Mesenteric fat pad (tissue), 1 donor: ENCODE data around the gene IL18BP. TPM values are rescaled to one million over a fixed set of nuclear protein-coding genes. Genes with fewer than 3 reads are reported as not detected.

Experiments
- DNase-seq: peaks from one replicate; pipeline ENCODE4 v3.0.0-alpha.2; 2020; ENCODE audit warnings: low spot score
- total RNA-seq: library from RNA; stranded (reverse); fragmentation: NEBNext Ultra II Directional; extraction: Animal tissue kit (Norgen Biotek cat#: 25700); gene quantifications from one replicate; pipeline ENCODE4 v1.2.1, GENCODE V29; 2021
- donor health status: DM: yes; HTN: yes; CAD: no.

IL18BP gene
- total RNA-seq, 1 donor from 2014 or later = 13.1 TPM

DNA sequence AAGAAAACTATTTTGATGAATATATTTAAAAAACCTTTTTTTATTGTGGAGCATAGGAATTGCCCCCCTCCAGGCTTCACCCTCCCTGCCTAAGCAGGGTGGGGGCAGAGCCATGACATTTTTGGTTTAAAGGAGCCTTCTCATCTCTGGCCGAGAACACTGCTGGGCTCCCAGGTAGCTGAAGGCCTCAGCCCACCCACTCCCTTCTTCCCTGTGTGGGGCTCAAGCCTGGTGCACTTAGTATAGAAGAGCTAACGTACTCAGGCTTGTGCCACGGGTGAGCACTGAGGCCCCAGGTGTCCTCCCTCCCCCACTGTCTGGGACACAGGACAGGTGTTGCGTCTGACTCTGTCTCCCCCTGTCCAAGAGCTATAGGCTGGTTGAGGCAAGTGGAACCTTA is 2.2 kb upstream of the IL18BP start:
- no peak for DNase-seq

DNA sequence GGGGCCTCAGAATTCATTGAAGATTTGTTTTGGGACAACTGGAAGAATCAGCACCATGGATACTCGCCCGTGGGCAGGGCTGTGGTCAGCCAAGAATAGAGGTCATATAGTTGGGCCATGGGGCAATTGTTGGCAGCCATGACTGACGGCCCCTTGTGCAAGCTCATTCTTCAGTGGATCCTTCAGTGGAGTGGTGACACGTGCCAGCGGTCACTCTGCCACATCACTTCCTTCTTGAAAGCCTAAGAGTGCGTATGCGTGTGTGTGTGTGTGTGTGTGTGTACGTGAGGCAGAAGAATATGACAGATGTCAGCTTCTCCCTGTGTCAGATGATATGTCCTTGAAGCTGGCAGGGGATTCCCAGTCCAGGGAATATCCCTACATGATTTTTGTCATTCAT is 1.8 kb upstream of the IL18BP start:
- no peak for DNase-seq

DNA sequence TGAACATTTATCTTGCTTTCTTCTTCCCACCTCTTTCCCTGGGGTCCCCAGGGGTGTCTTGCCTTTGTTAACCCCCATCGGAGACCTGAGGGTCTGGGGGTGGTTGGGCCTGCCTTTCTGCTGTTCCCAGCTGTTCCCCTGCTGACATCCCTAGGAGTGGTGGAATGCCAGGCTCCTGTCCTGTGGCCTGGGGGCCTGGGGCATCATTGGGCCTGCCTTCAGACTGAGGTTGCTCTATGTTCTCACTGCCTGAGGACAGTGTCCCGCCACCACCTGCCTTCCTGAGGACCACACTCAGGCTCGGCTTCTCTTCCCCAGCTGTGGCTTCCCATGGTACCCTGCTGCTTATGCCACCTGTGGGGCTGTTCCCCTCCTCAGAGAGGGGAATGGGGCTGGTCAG is 1.1 kb upstream of the IL18BP start:
- no peak for DNase-seq

DNA sequence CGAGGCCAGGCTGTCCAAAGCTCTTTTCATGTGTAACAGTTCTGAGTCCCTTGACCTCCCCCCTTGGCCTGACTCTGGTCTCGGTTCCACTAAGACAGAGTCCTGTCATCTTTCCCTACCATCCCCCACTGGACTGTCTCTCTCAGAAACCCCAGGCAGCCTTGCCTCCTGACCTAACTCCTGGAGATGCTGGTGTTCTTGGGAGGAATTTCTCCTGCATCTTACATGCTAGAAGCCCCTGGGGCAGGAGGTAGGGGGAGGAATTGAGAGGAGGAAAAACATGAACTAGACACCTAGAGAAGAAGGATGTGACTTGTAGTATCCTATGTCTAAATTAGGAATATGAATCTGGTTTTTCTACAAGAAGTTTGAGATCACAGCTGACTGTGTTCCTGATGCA is 648 bp upstream of the IL18BP start:
- DNase-seq = no peak

DNA sequence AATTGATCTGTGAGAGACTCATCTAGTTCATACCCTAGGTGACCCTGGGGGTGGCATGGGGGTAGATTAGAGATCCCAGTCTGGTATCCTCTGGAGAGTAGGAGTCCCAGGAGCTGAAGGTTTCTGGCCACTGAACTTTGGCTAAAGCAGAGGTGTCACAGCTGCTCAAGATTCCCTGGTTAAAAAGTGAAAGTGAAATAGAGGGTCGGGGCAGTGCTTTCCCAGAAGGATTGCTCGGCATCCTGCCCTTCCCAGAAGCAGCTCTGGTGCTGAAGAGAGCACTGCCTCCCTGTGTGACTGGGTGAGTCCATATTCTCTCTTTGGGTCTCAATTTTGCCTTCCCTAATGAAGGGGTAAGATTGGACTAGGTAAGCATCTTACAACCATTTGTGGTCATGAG is 653 bp downstream of the IL18BP start:
- no peak for DNase-seq

DNA sequence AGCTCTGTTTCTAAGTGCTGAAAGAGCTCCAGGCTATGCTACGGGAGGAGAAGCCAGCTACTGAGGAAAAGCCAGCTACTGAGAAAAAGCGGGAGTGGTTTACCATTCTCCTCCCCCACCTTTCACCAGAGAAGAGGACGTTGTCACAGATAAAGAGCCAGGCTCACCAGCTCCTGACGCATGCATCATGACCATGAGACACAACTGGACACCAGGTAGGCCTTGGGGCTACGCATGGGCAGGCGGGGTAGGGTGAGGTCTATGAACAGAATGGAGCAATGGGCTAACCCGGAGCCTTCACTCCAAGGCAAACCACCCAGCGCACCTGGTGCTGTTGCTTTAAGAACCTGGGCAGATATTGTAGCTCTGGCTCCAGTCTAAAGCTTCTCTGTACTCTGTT is 1.1 kb downstream of the IL18BP start:
- no peak for DNase-seq

DNA sequence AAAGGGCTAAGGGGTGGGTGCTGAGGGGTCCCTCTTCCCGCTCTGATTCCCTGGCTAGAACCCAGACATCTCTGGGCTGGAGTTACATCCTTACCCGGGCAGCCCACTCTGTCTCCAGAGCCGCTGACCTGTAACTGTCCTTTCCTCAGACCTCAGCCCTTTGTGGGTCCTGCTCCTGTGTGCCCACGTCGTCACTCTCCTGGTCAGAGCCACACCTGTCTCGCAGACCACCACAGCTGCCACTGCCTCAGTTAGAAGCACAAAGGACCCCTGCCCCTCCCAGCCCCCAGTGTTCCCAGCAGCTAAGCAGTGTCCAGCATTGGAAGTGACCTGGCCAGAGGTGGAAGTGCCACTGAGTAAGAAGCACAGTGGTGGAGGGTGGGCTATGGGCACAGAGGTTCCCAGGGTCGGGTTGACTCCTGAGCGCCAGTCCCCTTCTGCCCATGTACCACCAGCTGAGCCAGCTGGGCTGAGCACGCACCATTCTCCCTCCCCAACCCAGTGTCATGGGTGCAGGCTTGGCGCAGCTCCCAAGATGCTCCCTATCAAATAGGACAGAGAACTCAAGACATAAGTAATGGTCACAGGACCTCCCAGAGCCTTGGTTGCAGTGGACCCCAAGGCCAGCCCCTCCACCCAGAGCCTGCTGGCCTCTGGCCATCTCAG is 1.6 kb downstream of the IL18BP start:
- no peak for DNase-seq

DNA sequence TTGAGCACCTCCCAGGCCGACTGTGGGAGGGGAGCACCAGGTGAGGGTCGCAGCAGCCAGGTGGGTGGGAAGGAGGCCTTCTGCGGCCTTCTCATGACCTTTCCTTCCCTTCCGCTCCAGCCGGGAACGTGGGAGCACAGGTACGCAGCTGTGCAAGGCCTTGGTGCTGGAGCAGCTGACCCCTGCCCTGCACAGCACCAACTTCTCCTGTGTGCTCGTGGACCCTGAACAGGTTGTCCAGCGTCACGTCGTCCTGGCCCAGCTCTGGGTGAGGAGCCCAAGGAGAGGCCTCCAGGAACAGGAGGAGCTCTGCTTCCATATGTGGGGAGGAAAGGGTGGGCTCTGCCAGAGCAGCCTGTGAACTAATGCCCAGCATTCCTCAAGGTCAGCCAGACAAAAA is 2.6 kb downstream of the IL18BP start:
- no peak for DNase-seq

DNA sequence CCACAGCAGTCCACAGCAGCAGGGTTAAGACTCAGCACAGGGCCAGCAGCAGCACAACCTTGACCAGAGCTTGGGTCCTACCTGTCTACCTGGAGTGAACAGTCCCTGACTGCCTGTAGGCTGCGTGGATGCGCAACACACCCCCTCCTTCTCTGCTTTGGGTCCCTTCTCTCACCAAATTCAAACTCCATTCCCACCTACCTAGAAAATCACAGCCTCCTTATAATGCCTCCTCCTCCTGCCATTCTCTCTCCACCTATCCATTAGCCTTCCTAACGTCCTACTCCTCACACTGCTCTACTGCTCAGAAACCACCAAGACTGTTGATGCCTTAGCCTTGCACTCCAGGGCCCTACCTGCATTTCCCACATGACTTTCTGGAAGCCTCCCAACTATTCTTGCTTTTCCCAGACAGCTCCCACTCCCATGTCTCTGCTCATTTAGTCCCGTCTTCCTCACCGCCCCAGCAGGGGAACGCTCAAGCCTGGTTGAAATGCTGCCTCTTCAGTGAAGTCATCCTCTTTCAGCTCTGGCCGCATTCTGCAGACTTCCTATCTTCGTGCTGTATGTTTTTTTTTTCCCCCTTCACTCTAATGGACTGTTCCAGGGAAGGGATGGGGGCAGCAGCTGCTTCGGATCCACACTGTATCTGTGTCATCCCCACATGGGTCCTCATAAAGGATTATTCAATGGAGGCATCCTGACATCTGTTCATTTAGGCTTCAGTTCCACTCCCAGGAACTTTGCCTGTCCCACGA is 3.3 kb downstream of the IL18BP start:
- no peak for DNase-seq

DNA sequence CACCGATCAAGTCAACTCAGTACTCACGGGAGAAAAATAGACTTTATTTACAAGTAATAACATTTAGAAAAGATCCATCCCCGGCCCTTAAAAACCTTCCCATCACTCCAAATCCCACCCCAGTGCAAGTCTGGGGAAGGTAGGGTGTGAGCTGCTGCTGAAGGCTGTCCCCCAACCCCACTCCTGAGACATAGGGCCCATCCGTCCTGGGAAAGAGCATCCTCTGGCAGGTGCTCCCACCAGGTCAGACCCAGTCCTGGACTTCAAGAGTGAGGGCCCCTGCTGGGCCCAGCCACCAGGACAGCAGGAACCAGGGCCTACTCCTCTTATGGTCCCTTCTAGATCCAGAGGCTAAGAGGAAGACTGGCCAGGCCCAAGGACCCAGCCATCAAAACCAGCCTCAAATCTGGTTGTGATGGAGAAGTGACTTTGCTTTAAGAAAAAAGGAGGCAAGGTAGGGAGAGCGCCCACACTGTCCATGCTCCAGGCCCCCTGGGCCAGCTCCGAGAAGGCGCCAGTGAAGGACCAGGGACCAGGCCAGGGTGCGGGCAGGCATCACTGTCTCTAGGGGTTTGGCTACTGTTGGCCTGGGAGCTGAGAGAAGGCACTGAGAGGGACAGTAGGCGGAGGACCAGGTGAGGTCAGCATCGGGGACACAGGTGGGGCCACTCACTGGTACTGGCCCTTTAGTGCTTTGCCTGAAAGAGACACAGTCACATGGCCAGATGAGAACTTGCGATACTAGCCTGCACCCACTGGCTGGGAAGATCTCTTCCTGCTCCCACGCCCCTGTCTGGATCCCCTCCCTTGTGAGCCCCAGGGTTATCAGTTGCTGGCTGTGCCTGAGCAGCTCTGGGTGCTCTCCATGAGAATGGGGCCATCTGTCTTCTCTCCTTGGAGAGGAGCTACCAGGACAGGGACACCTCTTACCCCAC is 4.4 kb downstream of the IL18BP start:
- DNase-seq = no peak

DNA sequence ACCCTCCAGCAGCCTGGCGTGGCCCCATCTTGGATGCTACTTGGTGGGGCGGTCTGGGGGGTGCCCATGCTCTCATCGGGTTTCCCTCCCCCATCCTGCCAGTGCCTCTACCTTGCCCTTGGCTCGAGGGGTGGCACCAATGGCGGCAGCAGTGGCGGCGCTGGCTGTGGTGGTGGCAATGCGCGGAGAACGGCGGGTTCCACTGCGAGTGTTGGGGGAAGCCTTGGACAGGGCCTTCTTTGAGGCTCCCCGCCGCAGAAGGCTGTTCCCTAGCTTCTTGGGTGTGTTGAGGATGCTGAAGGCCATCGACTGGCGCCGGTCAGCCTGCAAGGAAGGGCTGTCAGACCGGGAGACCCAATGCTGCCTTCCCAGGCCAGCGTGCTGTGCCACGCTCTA is 5.1 kb downstream of the IL18BP start:
- DNase-seq = no peak

DNA sequence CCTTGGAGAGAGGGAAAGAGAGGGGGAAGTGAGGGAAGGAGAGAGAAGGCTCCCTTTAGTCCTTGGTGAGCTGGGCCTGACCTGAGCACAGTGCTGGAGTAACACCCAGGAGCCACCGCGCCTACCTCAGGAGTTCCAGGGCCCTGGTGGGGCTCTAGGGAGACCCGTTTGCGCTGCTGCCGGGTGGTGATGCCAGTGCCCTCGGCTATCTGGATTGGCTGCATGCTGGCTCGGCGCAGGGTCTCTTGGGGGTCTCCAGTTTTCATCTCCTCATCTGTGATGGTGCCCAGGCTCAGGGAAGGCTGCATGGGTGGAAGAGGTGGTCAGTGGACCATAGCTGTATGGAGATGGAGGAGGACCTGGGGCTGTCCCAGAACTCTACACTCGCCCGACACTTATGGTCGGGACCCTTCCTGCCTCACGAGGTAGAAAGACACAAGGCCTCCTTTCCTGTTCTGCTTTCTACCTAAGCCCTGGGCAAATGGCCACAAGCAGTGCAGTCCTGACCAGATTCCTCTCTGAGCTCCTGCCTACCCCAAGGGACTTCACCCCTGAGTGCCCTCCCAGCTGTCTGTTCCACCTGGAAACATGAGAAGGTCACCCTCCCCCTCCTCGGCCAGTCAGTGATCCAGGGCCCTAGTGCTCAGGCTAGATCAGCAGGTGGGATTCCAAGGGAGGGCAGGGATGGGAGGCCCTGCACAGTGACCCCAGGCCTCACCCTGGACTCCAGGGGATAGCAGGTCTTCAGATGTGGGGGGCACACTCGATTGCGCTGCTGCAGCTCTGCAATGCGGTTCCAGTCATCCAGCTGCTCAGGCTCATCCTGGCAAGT is 6.0 kb downstream of the IL18BP start:
- DNase-seq = no peak

DNA sequence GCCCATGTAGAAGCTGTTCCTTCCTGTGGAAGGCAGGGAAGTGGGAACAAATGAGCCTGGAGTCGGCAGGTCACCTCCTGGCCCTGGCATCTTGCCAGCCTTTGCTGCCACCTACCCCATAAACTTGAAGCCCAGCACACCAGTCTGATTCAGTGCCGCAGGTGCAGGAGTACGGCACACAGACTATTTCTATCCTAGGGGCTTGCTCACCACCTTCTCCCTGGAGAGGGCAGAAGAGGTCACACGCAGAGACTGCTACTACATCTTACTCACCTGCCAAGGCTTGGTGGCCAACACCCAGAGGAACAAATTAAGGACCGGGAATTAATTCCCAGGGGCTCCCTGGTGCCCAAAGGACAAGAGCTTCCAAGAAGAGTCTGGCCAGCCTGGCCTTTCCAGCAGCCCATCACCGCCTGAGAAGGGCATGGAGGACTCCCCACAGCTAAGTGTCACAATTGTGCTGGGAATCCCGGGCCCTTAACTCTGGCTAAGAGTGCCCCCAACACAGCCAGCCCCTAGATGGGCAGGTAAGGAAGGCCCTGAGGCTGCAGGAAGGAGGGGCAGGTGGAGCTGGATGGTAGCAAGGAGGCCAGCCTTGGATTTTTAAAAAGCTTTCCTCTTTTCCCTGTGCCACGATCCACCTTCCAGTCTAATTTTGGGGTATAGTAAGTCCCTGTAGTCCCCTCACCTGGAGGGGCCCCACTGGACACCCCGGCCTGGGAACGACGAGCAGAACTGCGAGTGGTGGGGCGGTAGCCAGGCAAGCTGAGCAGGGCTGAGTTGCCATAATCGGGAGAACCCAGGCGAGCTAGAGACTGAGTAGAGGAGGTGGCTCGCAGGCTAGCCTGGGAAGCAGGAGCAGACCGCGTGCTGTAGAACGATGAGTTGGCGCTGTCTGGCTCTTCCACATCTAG is 6.9 kb downstream of the IL18BP start:
- no peak for DNase-seq

DNA sequence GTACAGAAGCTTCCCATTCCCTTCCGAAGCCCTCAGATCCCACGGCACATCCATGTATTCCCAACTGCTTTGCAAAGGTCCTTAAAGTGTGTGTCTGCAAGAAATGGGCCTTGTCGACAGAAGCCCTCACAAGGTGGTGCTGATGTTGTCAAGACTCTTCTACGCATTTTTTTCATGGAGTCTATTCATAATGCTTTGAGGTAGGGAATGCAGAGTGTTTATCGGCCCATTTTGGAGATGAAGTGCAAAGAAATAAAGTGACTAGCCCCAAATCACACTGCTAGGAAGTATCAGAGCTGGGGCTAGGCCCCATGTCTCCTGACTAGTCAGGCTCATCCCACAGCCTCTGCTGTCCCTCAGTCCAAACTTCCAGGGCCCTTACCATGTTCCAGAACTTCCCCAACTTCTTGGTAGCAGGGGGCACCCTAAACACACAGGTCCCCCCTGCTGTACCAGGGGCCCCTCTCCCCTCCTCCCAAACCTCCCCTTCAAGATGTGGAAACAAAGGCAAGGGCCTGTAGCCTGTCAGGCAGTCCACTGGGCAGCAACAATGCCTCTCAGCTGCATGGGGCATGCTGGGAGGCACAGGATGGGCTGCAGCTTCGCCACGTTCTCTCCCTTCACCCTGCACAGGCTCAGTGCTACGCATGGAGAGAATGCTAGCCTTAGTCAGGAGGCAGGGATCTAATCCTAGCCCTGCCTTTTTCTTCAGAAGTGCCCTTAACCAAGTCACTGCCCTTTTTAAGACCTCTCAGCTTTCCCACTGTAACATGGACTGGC is 7.8 kb downstream of the IL18BP start:
- DNase-seq = no peak

DNA sequence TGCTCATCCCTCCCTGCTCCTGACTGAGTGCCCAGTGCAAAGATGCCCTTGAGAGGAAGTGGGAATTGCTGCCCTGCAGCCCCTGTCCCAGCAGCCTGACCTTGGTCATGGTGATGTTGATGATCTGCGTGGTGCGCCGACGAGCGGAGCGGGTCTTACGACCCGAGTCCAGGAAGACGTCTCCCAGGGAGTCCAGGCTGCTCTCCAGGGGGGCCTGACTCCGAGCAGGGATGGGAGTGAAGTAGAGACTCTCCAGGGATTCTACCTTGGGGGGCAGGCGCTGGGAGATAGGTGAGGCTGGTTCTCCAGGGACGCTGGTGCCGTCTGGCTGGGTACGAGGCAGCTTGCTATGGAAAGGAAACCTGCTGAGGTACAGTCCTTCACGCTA is 8.4 kb downstream of the IL18BP start:
- DNase-seq = no peak

DNA sequence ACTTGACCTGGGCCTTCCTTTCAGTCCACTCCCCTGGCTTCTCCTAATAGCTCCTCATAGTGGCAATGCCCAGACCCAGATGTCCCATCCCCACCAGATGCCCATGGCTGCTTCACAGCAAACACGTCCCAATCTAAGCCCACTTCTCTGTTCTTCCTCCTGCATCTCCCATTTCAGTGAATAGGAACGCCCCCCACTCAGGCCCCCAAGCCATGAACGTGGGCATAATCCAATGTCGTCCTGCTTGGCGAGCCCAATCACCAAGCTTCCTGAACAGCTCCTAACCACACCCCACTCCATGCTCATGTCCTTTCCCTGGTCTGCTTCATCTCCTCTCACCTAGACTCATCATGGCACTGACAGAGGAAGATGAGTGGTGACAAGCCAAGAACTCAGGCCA is 8.9 kb downstream of the IL18BP start:
- peak; percentile 26 for DNase-seq

DNA sequence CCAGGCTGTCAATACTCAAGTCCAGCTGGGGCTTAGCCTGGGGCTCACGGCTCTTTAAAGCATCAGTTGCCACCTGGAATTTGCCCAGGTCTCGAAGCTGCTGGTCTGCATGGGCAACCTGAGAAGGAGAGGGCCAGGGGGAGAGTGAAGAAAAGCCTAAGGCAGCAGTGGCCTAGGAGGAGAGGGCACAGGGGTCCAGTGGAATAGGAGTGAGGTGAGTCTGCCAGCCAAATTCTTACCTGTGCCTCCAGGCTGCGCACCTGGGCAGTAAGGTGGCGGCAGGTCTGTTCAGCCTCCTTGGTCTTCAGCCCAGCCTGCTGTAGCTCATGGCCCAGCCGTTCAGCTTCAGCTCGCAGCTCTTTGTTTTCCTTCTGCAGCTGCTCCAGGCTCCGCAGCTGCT is 10.0 kb downstream of the IL18BP start:
- DNase-seq = no peak

DNA sequence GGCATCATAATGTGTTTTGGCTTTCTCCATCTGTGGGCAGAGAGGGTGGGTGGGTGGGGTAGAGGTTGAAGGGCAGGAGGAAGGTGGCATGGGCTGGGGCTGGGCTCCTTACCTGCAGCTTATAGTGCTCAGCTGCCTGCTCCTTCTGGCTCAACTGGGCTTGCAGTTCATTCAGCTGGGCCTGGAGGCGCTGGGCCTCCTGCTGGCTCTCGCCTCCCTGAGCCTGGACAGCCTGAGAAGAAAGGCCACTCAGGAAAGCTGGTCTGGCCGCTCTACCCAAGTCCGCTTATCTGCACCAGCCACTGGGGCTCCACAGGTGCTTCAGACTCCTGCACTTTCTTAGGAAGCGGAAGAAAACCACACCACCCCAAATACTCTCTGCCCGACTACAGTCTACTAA is 10.4 kb downstream of the IL18BP start:
- no peak for DNase-seq

DNA sequence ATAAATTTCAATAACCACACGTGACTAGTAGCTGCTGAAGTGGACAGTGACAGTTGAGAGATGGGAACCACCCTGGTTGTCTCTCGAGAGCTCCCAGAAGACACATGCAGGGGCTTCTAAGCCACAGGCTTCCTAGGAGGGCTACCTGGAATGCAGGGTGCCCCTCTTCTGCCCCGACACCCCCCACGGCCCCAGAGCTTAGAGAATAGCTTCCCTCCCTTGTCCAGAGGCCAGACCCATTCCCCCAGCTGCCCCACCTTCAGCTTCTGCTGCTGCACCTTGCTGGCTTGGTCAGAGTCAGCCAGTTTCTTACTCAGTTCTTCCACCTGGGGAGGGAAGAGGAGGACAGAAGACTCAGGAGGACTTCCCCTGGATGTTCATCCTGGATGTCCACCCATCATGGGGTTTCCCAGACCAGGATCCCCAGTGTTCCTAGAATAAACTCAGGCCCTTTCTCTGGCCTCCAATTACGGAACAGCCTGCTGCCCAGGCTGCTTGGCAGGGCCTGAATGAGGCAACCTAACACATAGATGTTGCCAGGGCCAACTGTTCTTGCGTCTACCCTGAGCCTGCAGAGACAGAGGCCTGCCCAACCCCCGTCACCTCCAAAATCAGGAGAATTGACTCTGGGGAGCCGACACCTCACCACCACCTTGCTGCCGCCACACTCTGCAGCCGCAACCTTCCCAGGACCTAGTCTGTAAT is 12.0 kb downstream of the IL18BP start:
- DNase-seq = no peak
